Adrenal gland (tissue), 12 donors: ENCODE data around the gene PDE3A. TPM values are rescaled to one million over a fixed set of nuclear protein-coding genes. Genes with fewer than 3 reads are reported as not detected.
A peak's percentile ranks its signal among the peaks of the same experiment; 100 is the strongest.

Experiments used
- DNase-seq, 7 donors: peaks; one replicate each; pipeline ENCODE4 v3.0.0-alpha.2; 2019 to 2020
- H3K27ac ChIP-seq, 5 donors: fragments of 200-600 bp; sonication (generic) in 4 of 5; 1 replicate in 3 of 5; 2 replicates in 2 of 5; pipeline versions ENCODE4 v1.5.1 to v1.8.0; 2016 to 2020; ENCODE audit warnings: mild to moderate bottlenecking in 1 of 5
- H3K27me3 ChIP-seq: fragments of 200-600 bp; 2 replicates; pipeline ENCODE4 v1.8.0; 2021
- H3K36me3 ChIP-seq, 2 donors: fragments of 200-600 bp; replicated peaks in 1 of 2; 1 replicate in 1 of 2; 2 replicates in 1 of 2; pipeline versions ENCODE4 v1.5.1 to v1.8.0; 2018 to 2022
- H3K4me1 ChIP-seq, 2 donors: fragments of 200-600 bp; replicated peaks in 1 of 2; 1 replicate in 1 of 2; 2 replicates in 1 of 2; pipeline versions ENCODE4 v1.5.1 to v1.8.0; 2018 to 2021
- H3K4me3 ChIP-seq, 4 donors: fragments of 200-600 bp; sonication (generic) in 3 of 4; one replicate each; pipeline ENCODE4 v1.5.1; 2016 to 2018
- H3K9me3 ChIP-seq, 3 donors: fragments of 200-600 bp; sonication (generic) in 1 of 3; replicated peaks in 1 of 3; 1 replicate in 2 of 3; 2 replicates in 1 of 3; pipeline versions ENCODE4 v1.5.1 to v1.8.0; 2016 to 2021
- CTCF ChIP-seq, 6 experiments: fragments of 450-650 bp in 4 of 6; fragments of 200-600 bp in 2 of 6; sonication (generic) in 1 of 6; IDR thresholded peaks; 1 replicate in 5 of 6; 2 replicates in 1 of 6; pipeline versions ENCODE4 v1.5.1 to v1.8.0; 2016 to 2021; ENCODE audit warnings: antibody characterized with exemption in 6 of 6, mild to moderate bottlenecking in 2 of 6, moderate library complexity in 1 of 6
- POLR2A ChIP-seq, 2 donors: fragments of 450-650 bp; IDR thresholded peaks; one replicate each; pipeline ENCODE4 v1.6.1; 2017; ENCODE audit warnings: antibody characterized with exemption in 2 of 2, mild to moderate bottlenecking in 2 of 2, moderate library complexity in 1 of 2
- WGBS, 4 donors: extraction: QIAGEN DNeasy Blood & Tissue Kit in 2 of 4; methylation state at CpG; one replicate each; pipeline versions ENCODE4 v1.1.5 to v1.1.7; 2013 to 2017; 5-methylcytosine and 5-hydroxymethylcytosine counted together
- intact Hi-C, 2 donors: fragments of 100-400 bp; cut with DNase I; formaldehyde crosslinking; loops; one replicate each; pipeline versions ENCODE4 v1.14.1 to v1.15.0; 2022 to 2023
- polyA plus RNA-seq, 3 donors: library from polyadenylated mRNA; stranded (reverse); fragments of 200-250 nt in 2 of 3; fragments of 350-450 nt in 1 of 3; fragmentation: Illumina TruSeq in 1 of 3; extraction: RNeasy Lipid Tissue Mini Kit (QIAGEN cat#74804) in 1 of 3; gene quantifications; one replicate each; pipeline ENCODE4 v1.2.3, GENCODE V29; 2013 to 2014
- total RNA-seq, 9 donors: library from RNA; depleted of rRNA in 4 of 9; stranded (reverse); fragments of >200 nt in 4 of 9; fragments of 120-200 nt in 1 of 9; fragmentation: NEBNext Ultra II Directional in 1 of 9; extraction: Animal tissue kit (Norgen Biotek cat#: 25700) in 1 of 9; gene quantifications; one replicate each; pipeline versions ENCODE4 v1.1.0 to v1.2.4, GENCODE V29; 2013 to 2023
- donor health status: healthy with polysubstance abuse.
- donor health status: Bipolar disorder and iron deficiency.
- donor health status: DM: yes; HTN: yes; CAD: no.
- donor health status: DM: no; HTN: no; CAD: no.
- donor health status: DM: no; HTN: no; CAD: no.
- donor health status: DM: yes; HTN: yes; CAD: no.

PDE3A gene
- total and polyA plus RNA-seq, 12 donors = 0.61 to 4.6 (median 1.4) TPM

GRCh38 chr12:20490213-20490612, 121.9 kb downstream of the PDE3A start:
- no peaks in the 10 kb centered on the region for H3K4me1 ChIP-seq
- H3K36me3 ChIP-seq = no peaks in the 10 kb centered on the region
- no peak for TF ChIP-seq POLR2A (IDR thresholded peaks at IDR 0.05)
- TF ChIP-seq CTCF (IDR thresholded peaks at IDR 0.05) = no peak
- H3K4me3 ChIP-seq = no peak overlapping the region
- intact Hi-C loops = no loop called here
- H3K27me3 ChIP-seq = no peaks in the 10 kb centered on the region
- no peak overlapping the region for H3K27ac ChIP-seq
- H3K9me3 ChIP-seq = no peaks in the 10 kb centered on the region
- no peak for DNase-seq

GRCh38 chr12:20491290-20491689, 123.0 kb downstream of the PDE3A start:
- WGBS, 4 donors = 69 to 74% (median 72%) methylated on average over 5 of the region's 5 CpGs
- no peaks in the 10 kb centered on the region for H3K36me3 ChIP-seq
- H3K9me3 ChIP-seq = no peaks in the 10 kb centered on the region
- TF ChIP-seq POLR2A (IDR thresholded peaks at IDR 0.05) (no peak), CTCF (IDR thresholded peaks at IDR 0.05) (no peak)
- no peak overlapping the region for H3K4me3 ChIP-seq
- DNase-seq = no peak
- no peaks in the 10 kb centered on the region for H3K4me1 ChIP-seq
- H3K27me3 ChIP-seq = no peaks in the 10 kb centered on the region
- no peak overlapping the region for H3K27ac ChIP-seq
- intact Hi-C loops = no loop called here

GRCh38 chr12:20492251-20492760, 124.0 kb downstream of the PDE3A start:
- peak in 1 of 7 donors; percentile 5 for DNase-seq
- intact Hi-C loops = no loop called here
- Histone ChIP-seq H3K4me3 (no peak overlapping the region), H3K27me3 (no peaks in the 10 kb centered on the region), H3K4me1 (no peaks in the 10 kb centered on the region), H3K9me3 (no peaks in the 10 kb centered on the region), H3K27ac (no peak overlapping the region), H3K36me3 (no peaks in the 10 kb centered on the region)
- WGBS, 4 donors = 68 to 77% (median 72%) methylated on average over 4 of the region's 4 CpGs
- no peak for TF ChIP-seq CTCF (IDR thresholded peaks at IDR 0.05)
- TF ChIP-seq POLR2A (IDR thresholded peaks at IDR 0.05) = no peak

- intact Hi-C loops = no loop called here
- Histone ChIP-seq H3K9me3 (no peaks in the 10 kb centered on the region), H3K27me3 (no peaks in the 10 kb centered on the region), H3K4me1 (no peaks in the 10 kb centered on the region), H3K4me3 (no peak overlapping the region), H3K27ac (no peak overlapping the region), H3K36me3 (no peaks in the 10 kb centered on the region)
- WGBS, 4 donors = 76 to 89% (median 83%) methylated on average over 1 of the region's 1 CpG
- no peak for DNase-seq
- TF ChIP-seq CTCF (IDR thresholded peaks at IDR 0.05) = no peak
- TF ChIP-seq POLR2A (IDR thresholded peaks at IDR 0.05) = no peak
These were observed 125.6 kb downstream of the PDE3A start for GRCh38 chr12:20493934-20494333.
